HCT116 (cell line): Measurements from ENCODE around the gene TST. TPM values are rescaled to one million over a fixed set of nuclear protein-coding genes. Genes with fewer than 3 reads are reported as not detected.

Experiments used
- ATAC-seq: fragments of 200-7000 bp; cut with Tn5 transposase; 2 replicates; pipeline ENCODE4 v1.9.1; 2020; ENCODE audit warnings: mild to moderate bottlenecking, moderate library complexity
- BruUV-seq: library from RNA; stranded (reverse); fragments of 400-500 nt; replicated peaks from 2 replicates; lab custom pipeline; 2021; lab: Mats Ljungman, UMichigan
- CTCF ChIA-PET: fragments of 300-600 bp; sonication (Branson Sonifier 250); formaldehyde crosslinking; loops from one replicate; lab custom pipeline; 2021; ENCODE audit warnings: antibody characterized with exemption; lab: Charles Lee
- POLR2A ChIA-PET: fragments of 300-600, 350-600 bp; sonication (Branson Sonifier 250); formaldehyde crosslinking; loops from one replicate; lab custom pipeline; 2021; ENCODE audit warnings: antibody characterized with exemption; lab: Charles Lee
- RAD21 ChIA-PET, 2 experiments: fragments of 300-600 bp; sonication (Branson Sonifier 250); formaldehyde crosslinking; loops; one replicate each; lab custom pipeline; 2023; ENCODE audit warnings: low total read pairs in 2 of 2; ENCODE audit not compliant: uncharacterized antibody in 2 of 2, unreplicated experiment in 2 of 2, low non-redundant PET in 1 of 2; lab: Charles Lee
- DNase-seq: peaks from one replicate; pipeline ENCODE4 v3.0.0-alpha.2; 2010; ENCODE audit warnings: low read depth, low spot score
- H2AFZ ChIP-seq: fragments of 200-600 bp; shearing (Covaris generic), sonication (generic); 2 replicates; pipeline ENCODE4 v1.6.1; 2017; ENCODE audit warnings: low read depth, mixed run types, mixed read lengths, antibody characterized with exemption, low read length; ENCODE audit not compliant: poor library complexity, severe bottlenecking
- H3K27ac ChIP-seq: 2 replicates; pipeline ENCODE4 v1.5.1; 2012; ENCODE audit warnings: low read depth, low read length
- H3K27me3 ChIP-seq: fragments of 200-600 bp; sonication (generic); 2 replicates; pipeline ENCODE4 v1.6.1; 2016; ENCODE audit warnings: mixed run types, low read length, mixed read lengths; ENCODE audit not compliant: insufficient read depth
- H3K36me3 ChIP-seq, 2 experiments: fragments of 200-500 bp in 1 of 2; fragments of 200-600 bp in 1 of 2; sonication (Bioruptor generic) in 1 of 2; sonication (generic) in 1 of 2; 2 replicates each; pipeline versions ENCODE4 v1.5.1 to v1.6.1; 2014 to 2016; ENCODE audit warnings: low read length in 2 of 2, inconsistent platforms in 1 of 2, mixed read lengths in 1 of 2, mixed run types in 1 of 2; ENCODE audit not compliant: insufficient read depth in 2 of 2, control insufficient read depth in 1 of 2
- H3K4me1 ChIP-seq, 2 experiments: fragments of 200-600 bp in 1 of 2; sonication (generic) in 1 of 2; 2 replicates each; pipeline versions ENCODE4 v1.5.1 to v1.6.1; 2012 to 2017; ENCODE audit warnings: low read length in 2 of 2, inconsistent platforms in 1 of 2, mild to moderate bottlenecking in 1 of 2, mixed read lengths in 1 of 2, mixed run types in 1 of 2, moderate library complexity in 1 of 2; ENCODE audit not compliant: insufficient read depth in 2 of 2, control insufficient read depth in 1 of 2
- H3K4me2 ChIP-seq: fragments of 200-600 bp; sonication (generic); 2 replicates; pipeline ENCODE4 v1.6.1; 2017; ENCODE audit warnings: mixed run types, low read length, mixed read lengths
- H3K4me3 ChIP-seq, 2 experiments: fragments of 200-600 bp in 1 of 2; sonication (generic) in 1 of 2; replicated peaks in 1 of 2; 2 replicates each; pipeline ENCODE4 v1.5.1; 2011 to 2016; ENCODE audit warnings: low read length in 2 of 2, control low read depth in 1 of 2, low read depth in 1 of 2, mild to moderate bottlenecking in 1 of 2, mixed read lengths in 1 of 2, mixed run types in 1 of 2
- H3K79me2 ChIP-seq: fragments of 200-600 bp; sonication (generic); 2 replicates; pipeline ENCODE4 v1.6.1; 2017; ENCODE audit warnings: mild to moderate bottlenecking, mixed run types, low read length, moderate library complexity, mixed read lengths; ENCODE audit not compliant: insufficient read depth
- H3K9ac ChIP-seq: fragments of 200-600 bp; sonication (generic); 2 replicates; pipeline ENCODE4 v1.6.1; 2016; ENCODE audit warnings: low read length, mixed read lengths
- H3K9me2 ChIP-seq: fragments of 200-600 bp; sonication (generic), shearing (Covaris generic); 2 replicates; pipeline ENCODE4 v1.6.1; 2017; ENCODE audit warnings: mixed run types, mild to moderate bottlenecking, moderate library complexity; ENCODE audit not compliant: insufficient read depth
- H3K9me3 ChIP-seq, 2 experiments: fragments of 200-500 bp in 1 of 2; fragments of 200-600 bp in 1 of 2; sonication (Bioruptor generic) in 1 of 2; sonication (generic) in 1 of 2; 2 replicates each; pipeline ENCODE4 v1.6.1; 2014 to 2017; ENCODE audit warnings: low read length in 2 of 2, mixed read lengths in 2 of 2, inconsistent platforms in 1 of 2, low read depth in 1 of 2, mild to moderate bottlenecking in 1 of 2, mixed run types in 1 of 2, moderate library complexity in 1 of 2; ENCODE audit not compliant: control insufficient read depth in 1 of 2, insufficient read depth in 1 of 2
- H4K20me1 ChIP-seq: fragments of 200-600 bp; sonication (generic), shearing (Covaris generic); 2 replicates; pipeline ENCODE4 v1.6.1; 2017; ENCODE audit warnings: mixed run types, mild to moderate bottlenecking, moderate library complexity; ENCODE audit not compliant: insufficient read depth
- CBX3 ChIP-seq: IDR thresholded peaks from 2 replicates; pipeline ENCODE4 v1.6.1; 2012; ENCODE audit warnings: low read depth
- EGR1 ChIP-seq: IDR thresholded peaks from 2 replicates; pipeline ENCODE4 v1.6.1; 2012; ENCODE audit warnings: low read depth
- ELF1 ChIP-seq: IDR thresholded peaks from 2 replicates; pipeline ENCODE4 v1.6.1; 2012; ENCODE audit warnings: low read depth, borderline replicate concordance
- EZH2 ChIP-seq: fragments of 200-600 bp; sonication (generic); IDR thresholded peaks from 2 replicates; pipeline ENCODE4 v1.6.1; 2017; ENCODE audit warnings: antibody characterized with exemption, mixed run types
- POLR2A ChIP-seq: IDR thresholded peaks from 2 replicates; pipeline ENCODE4 v1.7.0; 2011; ENCODE audit warnings: borderline replicate concordance; ENCODE audit not compliant: insufficient read depth, insufficient read length; ENCODE audit errors: extremely low read depth
- RAD21 ChIP-seq: IDR thresholded peaks from 2 replicates; pipeline ENCODE4 v1.6.1; 2012; ENCODE audit warnings: low read depth, mild to moderate bottlenecking
- REST ChIP-seq: IDR thresholded peaks from 2 replicates; pipeline ENCODE4 v1.6.1; 2012; ENCODE audit warnings: low read depth
- SIN3A ChIP-seq: IDR thresholded peaks from 2 replicates; pipeline ENCODE4 v1.6.1; 2012; ENCODE audit warnings: low read depth
- SP1 ChIP-seq: IDR thresholded peaks from 2 replicates; pipeline ENCODE4 v1.6.1; 2012; ENCODE audit warnings: low read depth
- SRF ChIP-seq: IDR thresholded peaks from 2 replicates; pipeline ENCODE4 v1.6.1; 2012; ENCODE audit warnings: low read depth
- TCF7L2 ChIP-seq: IDR thresholded peaks from 2 replicates; pipeline ENCODE4 v1.7.0; 2011; ENCODE audit warnings: borderline replicate concordance, inconsistent platforms; ENCODE audit not compliant: insufficient read depth, insufficient read length; ENCODE audit errors: extremely low read depth
- YY1 ChIP-seq: IDR thresholded peaks from 2 replicates; pipeline ENCODE4 v1.6.1; 2011; ENCODE audit warnings: low read length, low read depth, moderate library complexity, mild to moderate bottlenecking; ENCODE audit not compliant: insufficient replicate concordance; ENCODE audit errors: extremely low read depth
- ZBTB33 ChIP-seq: IDR thresholded peaks from 2 replicates; pipeline ENCODE4 v1.6.1; 2011; ENCODE audit warnings: mild to moderate bottlenecking, low read length, moderate library complexity; ENCODE audit not compliant: insufficient replicate concordance; ENCODE audit errors: extremely low read depth
- ZNF274 ChIP-seq: fragments of 200-500 bp; sonication (Bioruptor generic); IDR thresholded peaks from 2 replicates; pipeline ENCODE4 v1.6.1; 2014; ENCODE audit warnings: mild to moderate bottlenecking, low read depth, low read length, inconsistent platforms
- intact Hi-C: fragments of 100-400 bp; cut with micrococcal nuclease; formaldehyde crosslinking; loops from 2 replicates; pipeline ENCODE4 v1.10.0; 2022
- total RNA-seq: library from RNA; stranded (reverse); gene quantifications from one replicate; pipeline ENCODE4 v1.2.1, GENCODE V29; 2021; ENCODE audit not compliant: unreplicated experiment
- TF ChIP-seq, protein P1 (sequence below): IDR thresholded peaks from 2 replicates; pipeline ENCODE4 v1.6.1; 2012

The TST gene
- total RNA-seq, 1 experiment from 2014 or later: 32.1 TPM

DNA sequence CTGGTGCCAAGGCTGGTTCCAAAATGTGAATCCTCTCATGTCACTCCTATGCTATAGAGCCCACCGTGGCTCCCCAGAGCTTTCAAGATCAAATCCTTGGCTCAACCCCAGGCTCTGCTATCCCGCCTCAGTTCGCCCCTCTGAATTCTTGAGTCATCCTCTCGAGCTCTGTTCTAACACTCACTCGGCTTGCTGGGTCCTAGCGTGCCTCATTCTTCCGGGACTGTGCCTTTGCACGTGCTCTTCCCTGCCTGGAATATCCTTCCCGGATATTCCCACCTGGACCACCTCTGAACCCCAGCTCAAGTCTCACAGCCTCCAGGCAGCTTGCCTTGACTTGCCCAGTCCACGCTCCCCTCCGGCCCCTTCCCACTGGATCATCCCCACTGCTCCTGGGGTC, 45.3 kb upstream of the TST start:
- no peaks in the 10 kb centered on the region for H3K9me2 ChIP-seq
- no TSS peak for BruUV-seq
- no peaks in the 10 kb centered on the region for H4K20me1 ChIP-seq
- no peak for TF ChIP-seq SIN3A
- TF ChIP-seq YY1: no peak
- TF ChIP-seq TCF7L2: no peak
- TF ChIP-seq, protein P1, sequence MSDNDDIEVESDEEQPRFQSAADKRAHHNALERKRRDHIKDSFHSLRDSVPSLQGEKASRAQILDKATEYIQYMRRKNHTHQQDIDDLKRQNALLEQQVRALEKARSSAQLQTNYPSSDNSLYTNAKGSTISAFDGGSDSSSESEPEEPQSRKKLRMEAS: no peak
- no peak for TF ChIP-seq EZH2
- TF ChIP-seq CBX3: no peak
- TF ChIP-seq ELF1: no peak
- no peak for TF ChIP-seq SP1
- no peak for TF ChIP-seq RAD21
- no peak for TF ChIP-seq EGR1
- TF ChIP-seq ZBTB33: no peak
- no peak for TF ChIP-seq POLR2A
- TF ChIP-seq REST: no peak
- TF ChIP-seq SRF: no peak
- TF ChIP-seq ZNF274: no peak
- TF ChIP-seq, all 23 proteins: peak for 0
- H3K27me3 ChIP-seq: no peaks in the 10 kb centered on the region
- no peak overlapping the region for H3K4me2 ChIP-seq
- peaks cover 0 to 4% of the 10 kb centered on the region in 2 experiments; a peak in 1 of 4 replicates for H3K4me1 ChIP-seq
- intact Hi-C loops: no loop called here
- ChIA-PET POLR2A (no interaction called here), RAD21 (no interaction called here), CTCF (no interaction called here)
- DNase-seq (no peak), ATAC-seq (no peak)
- H3K36me3 ChIP-seq: no peaks in the 10 kb centered on the region; a peak in 1 of 4 replicates
- H3K9ac ChIP-seq: no peak overlapping the region
- no peak overlapping the region for H3K27ac ChIP-seq
- no peaks in the 10 kb centered on the region for H3K79me2 ChIP-seq
- H2AFZ ChIP-seq: no peak overlapping the region
- no peak overlapping the region for H3K4me3 ChIP-seq
- no peaks in the 10 kb centered on the region for H3K9me3 ChIP-seq
